Right ventricle myocardium superior (tissue), 1 donor: Measurements from ENCODE around the gene CEP170B. TPM values are rescaled to one million over a fixed set of nuclear protein-coding genes. Genes with fewer than 3 reads are reported as not detected.

Experiments
- ATAC-seq: fragments of 200-7000 bp; cut with Tn5 transposase; one replicate; pipeline ENCODE4 v1.9.1; 2020; ENCODE audit warnings: mild to moderate bottlenecking; ENCODE audit not compliant: poor library complexity
- DNase-seq: peaks from one replicate; pipeline ENCODE4 v3.0.0-alpha.2; 2020
- intact Hi-C: fragments of 100-400 bp; cut with DNase I; formaldehyde crosslinking; loops from one replicate; pipeline ENCODE4 v1.11.2; 2022
- total RNA-seq: library from RNA; stranded (reverse); fragmentation: NEBNext Ultra II Directional; extraction: Animal tissue kit (Norgen Biotek cat#: 25700); gene quantifications from one replicate; pipeline ENCODE4 v1.2.1, GENCODE V29; 2021
- donor health status: DM: no; HTN: yes; CAD: no; lungs with severe emphysema.

The CEP170B gene
- total RNA-seq, 1 donor from 2014 or later = 9.5 TPM

- peak; percentile 52 for DNase-seq
- intact Hi-C loops = no loop called here
- ATAC-seq = peak; percentile 14
These were observed 594 bp upstream of the CEP170B start for GRCh38 chr14:104864267-104865080.

GRCh38 chr14:104865631-104866441 is 768 bp downstream of the CEP170B start:
- ATAC-seq = peak; percentile 75
- intact Hi-C loops = no loop called here
- DNase-seq = peak; percentile 77

GRCh38 chr14:104866451-104867370 is 1.6 kb downstream of the CEP170B start:
- ATAC-seq (no peak), DNase-seq (peak; percentile 31)
- intact Hi-C loops = no loop called here

- intact Hi-C loops = no loop called here
- peak; percentile 30 for DNase-seq
- no peak for ATAC-seq
These were observed 2.4 kb downstream of the CEP170B start for GRCh38 chr14:104867371-104868059.

- ATAC-seq = no peak
- intact Hi-C loops = no loop called here
These were observed 3.1 kb downstream of the CEP170B start for GRCh38 chr14:104868060-104868740.

DNA sequence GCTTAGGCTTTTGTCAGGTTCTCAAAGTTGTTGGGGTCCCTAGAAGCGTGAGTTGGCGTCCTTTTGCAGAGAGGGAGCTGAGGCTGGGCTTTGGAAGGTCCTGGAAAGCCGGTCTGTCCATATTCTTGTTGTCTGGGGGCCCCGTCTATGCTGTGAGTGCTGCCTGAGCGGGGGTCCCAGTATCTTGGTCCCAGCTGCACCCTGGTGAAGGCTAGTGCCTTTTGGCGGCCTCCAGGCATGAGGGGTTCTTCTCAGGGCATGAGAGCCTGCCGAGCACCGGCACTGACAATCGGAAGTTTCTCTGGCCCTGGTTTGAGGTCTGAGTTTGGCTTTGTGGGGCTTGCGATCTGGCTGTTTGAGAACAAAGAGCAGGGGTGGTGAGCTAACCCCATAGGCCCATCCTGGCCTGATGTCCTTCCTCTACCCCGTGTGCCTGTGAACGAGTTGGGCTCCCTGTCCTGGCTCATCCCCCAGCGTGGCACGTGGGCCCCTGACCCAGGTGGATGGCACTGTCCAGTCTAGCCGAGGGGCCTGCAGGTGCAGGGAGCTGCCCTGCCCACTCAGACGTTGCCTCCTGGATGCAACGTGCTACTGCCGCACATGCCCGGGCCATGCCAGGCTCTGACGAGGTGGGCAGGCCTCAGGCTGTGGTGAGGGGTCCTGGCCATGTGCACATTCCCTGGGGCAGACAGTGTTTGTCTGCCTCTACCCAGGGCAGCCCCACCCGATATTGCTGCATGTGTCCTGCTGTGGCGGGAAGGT is 3.9 kb downstream of the CEP170B start:
- DNase-seq (peak; percentile 21), ATAC-seq (no peak)
- intact Hi-C loops = no loop called here

More at GRCh38 chr14:104868060-104868740, 3.1 kb downstream of the CEP170B start:
- DNase-seq = peak; percentile 29

- ATAC-seq (no peak), DNase-seq (no peak)
- intact Hi-C loops = no loop called here
These were observed 4.8 kb downstream of the CEP170B start for GRCh38 chr14:104869669-104870367.

DNA sequence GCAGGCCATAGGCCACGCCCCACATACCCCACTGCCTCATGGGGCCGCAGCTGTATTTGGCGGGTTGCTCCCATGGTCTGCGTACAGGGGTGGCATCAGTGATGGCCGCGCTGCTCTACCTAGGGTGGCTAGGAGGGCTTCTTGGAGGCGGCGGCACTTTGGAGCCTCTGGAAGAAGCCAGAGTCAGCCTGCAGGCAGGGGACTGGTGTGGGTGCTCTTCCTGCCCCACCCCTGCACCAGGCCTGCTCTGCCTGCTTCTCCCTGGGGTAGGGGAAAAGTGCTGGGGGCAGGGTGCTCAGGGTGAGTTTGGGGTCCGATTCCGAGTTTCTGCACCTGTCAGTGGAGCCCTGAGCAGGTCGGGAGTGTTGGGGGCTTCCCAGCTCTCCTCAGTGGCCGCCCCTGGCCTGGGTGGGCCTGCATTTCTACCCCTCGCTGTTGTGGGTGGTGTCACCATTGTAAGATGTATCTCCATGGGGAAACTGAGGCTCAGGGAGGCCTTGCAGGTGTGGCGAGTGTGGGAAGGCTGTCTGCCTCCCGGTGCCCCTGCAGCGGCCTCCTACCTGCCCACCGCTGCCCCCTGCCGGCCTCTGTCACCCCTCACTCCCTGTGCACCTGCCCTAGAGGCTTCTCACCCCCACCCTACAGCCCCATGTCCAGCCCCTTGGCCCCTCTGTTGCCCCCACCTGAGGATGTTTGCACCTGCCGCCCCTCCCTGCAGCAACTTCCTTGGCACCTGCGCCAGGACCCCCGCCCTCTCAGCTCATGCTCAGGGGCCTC is 5.5 kb downstream of the CEP170B start:
- ATAC-seq (no peak), DNase-seq (peak; percentile 39)
- intact Hi-C loops = no loop called here

- ATAC-seq = no peak
- no peak for DNase-seq
- intact Hi-C loops = no loop called here
These were observed 6.1 kb downstream of the CEP170B start for GRCh38 chr14:104871145-104871655.

- intact Hi-C loops = no loop called here
- no peak for ATAC-seq
- DNase-seq = peak; percentile 30
These were observed 6.8 kb downstream of the CEP170B start for GRCh38 chr14:104871656-104872468.

DNA sequence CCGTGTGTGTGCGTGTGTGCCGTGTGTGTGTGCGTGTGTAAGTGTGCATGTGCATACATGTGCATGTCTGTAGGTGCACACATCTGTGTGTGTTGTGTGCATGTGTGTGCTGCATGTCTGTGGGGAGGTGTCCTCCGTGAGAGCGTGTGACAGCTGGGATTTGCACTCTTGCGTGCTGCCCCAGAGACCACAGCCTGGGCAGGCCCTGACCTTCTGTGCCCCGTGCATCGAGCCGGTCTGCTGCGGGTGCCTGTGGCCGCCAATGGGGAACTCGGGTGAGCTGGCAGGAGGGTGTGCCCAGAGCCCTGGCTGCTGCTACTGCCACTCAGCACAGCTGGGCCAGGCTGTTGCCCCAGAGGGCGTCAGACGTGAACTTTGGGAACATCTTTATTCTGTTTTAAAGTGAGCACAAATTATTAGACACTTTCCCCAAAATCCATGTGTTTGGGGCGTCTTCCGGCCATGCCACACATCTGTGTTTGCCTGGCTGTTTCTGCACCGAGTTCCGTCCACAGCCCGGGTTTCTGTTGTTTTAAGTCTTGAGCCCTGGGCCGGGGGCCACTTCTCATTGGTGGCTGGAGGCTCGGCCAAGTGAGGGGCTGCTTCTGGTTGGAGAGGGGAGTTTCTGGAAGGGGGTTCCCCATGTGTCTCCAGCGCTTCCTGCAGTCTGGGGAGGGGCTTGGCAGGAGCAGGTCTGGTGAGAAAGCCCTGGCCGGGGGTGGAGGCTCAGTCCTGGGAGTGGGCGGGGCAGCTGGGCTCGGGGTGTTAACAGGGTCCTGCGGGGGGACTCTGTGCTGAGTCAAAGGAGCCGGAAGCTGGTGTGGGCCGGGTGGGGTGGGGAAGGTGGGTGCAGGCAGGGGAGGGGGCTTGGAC is 7.6 kb downstream of the CEP170B start:
- intact Hi-C loops = no loop called here
- peak; percentile 62 for ATAC-seq
- DNase-seq = peak; percentile 68

DNA sequence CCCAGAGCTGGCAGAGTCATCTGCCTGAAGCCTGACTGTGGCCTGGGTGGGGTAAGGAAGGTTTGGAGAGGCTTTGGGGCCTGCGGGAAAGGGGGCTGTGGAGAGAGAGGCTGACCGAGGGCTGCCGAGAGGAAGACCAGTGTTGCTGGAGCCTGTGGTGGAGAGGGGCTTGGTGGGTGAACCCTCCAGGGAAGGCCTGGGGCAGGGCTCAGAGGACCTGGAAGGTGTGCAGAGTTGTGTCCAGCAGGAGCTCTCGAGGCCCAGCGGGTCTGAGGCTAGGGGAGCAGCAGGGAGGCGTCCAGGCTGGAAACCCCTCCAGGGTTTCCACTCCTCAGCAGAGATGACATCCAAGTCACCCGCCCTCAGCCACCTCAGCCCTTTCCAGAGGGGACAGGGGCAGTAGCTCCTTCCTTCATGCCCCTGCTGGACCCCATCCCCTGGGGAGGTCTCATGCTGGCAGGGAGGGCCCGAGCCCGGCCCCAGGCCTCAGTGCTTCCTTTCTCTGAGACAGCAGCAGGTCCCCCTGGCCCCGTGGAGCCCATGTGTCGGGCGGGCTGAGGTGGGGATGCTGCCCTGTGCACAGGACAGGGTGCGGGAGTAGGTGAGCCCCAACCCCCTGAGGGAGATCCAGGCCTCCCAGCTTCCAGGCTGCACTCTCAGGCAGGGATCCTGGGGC is 8.4 kb downstream of the CEP170B start:
- peak; percentile 29 for DNase-seq
- intact Hi-C loops = no loop called here

DNA sequence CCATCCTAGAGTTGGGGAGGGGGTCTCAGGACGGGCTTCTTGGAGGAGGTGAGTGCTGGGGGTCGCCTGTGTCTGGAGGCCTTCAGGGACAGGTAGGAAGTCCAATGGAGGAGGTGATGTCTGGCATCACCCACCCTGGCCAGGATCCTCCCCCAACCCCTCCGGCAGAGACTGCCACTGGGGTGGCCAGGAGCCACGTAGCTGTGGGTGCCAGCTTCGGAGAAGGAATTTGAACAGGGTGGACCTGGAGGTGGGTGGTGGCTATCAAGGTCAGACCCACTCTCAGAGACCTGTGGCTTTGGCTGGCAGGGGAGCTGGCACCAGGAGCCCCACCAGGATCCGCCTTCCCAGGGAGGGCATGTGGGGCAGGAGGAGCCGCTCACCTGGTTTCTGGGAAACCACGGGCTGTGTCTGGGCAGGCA is 9.1 kb downstream of the CEP170B start:
- DNase-seq = no peak
- intact Hi-C loops = no loop called here
- no peak for ATAC-seq

More for the DNA sequence above, 8.4 kb downstream of the CEP170B start:
- ATAC-seq = no peak
